SW480 (cell line): ENCODE measurements around the gene EPB41L1.

Source experiments
- DNase-seq: peaks from one replicate; pipeline ENCODE4 v3.0.0-alpha.2; 2016; ENCODE audit warnings: low spot score

EPB41L1 gene

DNA sequence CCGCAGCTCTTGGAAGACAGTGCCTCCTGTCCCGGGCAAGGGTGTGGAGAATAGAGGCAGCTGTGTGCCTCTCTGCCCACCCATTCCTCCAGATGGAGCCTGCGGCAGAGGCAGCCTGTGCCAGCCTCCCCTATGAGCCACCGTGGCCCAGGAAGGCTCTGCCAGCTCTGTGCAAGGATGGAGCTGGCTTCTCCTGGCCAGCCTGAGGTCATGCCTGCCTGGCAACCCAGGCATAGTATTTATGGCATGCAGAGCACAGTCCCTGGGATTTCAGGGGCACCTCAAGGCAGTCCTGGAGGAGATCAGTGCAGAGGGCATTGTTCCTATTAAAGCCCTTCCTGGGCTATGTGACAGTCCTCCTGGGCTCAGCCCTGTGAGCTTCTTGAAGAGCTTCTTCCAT lies 1.5 kb downstream of the EPB41L1 start:
- no peak for DNase-seq

DNA sequence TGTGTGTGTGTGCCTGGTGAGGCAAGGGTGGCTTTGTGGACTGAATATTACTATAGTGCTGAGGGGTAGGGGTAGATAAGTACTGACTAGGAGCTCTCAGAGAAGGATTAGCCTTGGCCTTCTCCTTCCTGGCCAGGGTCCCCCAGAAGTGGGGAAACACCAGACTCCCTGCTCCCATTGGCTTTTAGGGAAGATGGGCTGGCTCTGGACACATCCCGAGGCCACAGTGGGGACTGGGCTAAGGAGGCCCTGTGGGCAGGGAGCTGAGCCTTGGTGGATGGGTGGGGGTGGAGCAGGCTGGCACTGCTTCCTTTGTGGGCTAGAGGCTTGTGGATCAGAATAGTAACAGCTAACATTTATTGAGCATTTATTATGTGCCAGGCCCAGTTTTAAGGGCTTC lies 3.1 kb downstream of the EPB41L1 start:
- DNase-seq = no peak

DNA sequence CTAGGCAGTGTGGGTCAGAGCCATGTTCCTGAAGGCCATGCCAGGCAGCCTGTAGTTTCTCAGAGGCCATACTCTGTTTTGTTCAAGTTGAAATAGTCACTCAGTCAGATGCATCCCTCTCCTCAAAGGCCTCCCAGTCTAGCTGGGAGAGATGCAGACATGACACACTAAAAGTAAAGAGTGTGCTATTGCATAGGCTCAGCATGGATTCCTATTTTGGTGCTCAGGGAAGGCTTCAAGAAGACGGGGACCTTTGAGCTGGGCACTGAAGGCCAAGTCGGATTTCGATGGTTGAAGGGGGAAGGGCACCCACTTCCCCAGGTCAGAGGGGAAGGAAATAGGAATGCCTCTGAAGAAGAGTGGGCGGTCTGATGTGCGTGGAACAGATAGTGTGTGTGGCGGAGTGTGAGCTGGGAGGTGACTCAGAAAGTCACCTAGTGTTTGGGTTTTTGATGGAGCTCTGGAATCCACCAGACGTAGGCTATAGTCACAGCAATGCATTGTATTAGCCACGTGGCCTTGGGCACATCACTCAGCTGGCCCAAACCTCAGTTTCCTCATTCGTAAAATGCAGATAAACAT lies 3.7 kb downstream of the EPB41L1 start:
- no peak for DNase-seq

DNA sequence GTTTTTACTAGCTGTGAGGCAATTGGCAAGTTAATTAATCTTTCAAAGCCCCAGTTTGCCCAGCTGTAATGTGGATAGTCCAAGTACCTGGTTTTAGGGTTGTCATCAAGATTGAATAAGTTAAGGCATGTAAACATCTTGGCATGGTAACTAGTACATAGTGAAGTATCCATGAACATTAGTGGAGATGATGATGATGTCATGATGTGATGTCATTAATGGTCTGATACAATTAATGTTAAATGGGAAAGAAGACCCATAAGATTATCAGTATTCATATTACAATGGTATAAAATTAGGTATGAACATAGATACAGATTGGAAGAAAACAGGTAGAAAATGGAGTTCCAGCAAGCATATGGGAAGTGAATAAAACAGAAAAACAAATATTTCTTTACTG lies 5.3 kb downstream of the EPB41L1 start:
- DNase-seq = no peak

DNA sequence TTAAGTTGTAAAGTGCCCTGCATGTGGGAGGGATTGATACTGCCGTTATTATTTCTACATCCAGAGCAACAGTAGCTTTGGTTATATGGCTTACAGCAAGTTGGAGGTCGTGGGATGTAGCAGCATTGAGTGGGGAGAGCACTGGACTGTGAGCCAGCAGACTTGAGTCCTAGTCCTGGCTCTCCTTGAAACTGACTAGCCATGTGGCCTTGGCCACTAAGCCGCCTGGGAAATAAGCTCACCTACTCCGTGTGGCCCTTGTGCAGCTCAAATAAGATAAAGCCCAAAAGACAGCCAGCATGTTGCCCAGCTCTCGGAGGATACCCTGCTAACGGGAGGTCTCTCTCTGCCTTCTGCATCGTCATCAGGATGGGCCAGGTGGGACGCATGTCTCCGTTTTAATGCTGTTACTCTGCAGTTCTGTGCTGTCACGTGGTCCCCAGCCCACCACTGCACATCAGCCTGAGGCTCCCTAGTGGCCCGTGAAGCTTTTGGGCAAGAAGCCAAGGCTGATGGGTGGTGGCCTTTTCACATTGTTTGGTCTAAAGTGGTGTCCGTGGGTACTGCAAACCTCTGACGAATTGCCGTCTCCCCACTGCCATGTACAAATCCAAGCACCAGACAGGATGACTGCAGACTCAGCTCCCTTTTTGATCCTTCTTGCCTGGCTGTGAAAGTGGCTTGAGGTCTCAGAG lies 7.9 kb downstream of the EPB41L1 start:
- DNase-seq = no peak

DNA sequence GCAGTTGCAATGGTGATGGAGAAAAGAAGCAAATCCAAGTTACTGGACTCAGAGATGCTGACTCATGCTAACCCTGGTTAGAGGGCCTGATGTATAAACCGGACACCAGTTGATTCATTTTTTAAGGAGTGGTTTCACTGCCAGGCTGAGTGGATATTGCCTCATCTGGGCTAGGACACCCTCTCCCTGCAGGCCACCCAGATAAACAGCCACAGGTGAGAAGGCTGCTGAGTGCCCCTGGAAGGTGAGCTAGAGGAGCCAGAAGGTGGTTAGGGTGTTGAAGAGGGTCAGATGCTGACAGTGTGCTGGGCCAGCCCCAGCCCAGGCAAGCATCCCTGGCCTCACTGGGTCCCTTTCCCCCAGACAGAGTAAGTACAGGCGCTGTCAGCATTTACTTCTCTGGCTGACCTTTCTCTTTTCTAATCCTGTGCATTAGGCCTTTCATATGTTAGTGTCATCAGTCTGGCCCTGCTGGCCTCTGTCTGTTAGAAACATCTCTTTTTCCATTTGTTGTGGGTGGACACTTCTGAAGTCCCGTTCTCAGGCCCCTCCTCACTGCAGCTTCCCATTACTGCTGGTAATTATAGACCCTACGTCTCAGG lies 13.5 kb downstream of the EPB41L1 start:
- DNase-seq = peak; percentile 63

DNA sequence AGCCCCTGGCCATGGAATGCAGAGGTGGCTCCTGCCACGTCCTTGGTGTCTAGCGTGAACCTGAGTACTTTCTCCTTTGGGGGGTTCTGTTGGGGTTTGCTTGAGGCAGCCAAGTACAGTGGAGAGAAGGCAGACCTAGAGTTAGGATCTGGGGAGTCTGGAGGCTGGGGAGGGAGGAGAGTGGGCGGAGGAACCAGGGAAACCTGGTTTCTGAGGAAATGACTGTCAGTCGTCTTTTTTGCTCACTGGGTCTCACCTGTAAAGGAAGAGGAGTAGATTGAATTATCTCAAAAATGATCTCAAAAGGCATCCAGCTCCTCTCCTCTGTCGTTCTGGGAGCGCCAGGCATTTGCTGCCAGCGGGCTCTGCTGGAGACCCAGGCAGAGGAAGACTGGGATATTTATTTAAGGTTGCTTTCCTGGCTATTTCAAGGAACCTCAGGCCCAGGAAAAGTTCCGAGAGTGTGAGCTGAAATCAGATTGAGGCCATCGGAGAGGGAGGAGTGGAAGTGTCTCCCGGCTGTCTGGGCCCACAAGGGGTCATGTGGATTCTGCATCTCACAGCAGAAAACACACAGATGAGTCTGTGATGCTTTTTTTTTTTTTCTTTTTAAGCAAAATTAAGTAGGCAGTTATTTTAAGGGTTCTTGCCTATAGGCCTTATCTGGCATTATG lies 16.1 kb downstream of the EPB41L1 start:
- no peak for DNase-seq

DNA sequence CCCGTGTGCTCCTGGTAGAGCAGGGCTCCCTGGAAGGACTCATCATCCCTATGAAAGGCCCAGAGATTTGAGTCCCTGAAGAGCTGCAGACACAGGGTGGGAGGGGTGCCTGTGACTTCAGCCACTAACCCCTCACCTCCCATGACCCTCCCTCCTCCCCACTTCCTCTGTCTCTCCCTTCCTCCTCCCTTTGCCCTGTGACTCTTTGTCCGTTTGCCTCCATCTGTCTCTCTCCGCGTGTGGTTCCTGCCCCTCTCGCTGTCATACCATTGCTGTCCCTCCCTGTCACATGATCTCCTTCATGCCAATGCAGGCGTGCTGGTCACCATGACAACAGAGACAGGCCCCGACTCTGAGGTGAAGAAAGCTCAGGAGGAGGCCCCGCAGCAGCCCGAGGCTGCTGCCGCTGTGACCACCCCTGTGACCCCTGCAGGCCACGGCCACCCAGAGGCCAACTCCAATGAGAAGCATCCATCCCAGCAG lies 19.0 kb downstream of the EPB41L1 start:
- DNase-seq = no peak

DNA sequence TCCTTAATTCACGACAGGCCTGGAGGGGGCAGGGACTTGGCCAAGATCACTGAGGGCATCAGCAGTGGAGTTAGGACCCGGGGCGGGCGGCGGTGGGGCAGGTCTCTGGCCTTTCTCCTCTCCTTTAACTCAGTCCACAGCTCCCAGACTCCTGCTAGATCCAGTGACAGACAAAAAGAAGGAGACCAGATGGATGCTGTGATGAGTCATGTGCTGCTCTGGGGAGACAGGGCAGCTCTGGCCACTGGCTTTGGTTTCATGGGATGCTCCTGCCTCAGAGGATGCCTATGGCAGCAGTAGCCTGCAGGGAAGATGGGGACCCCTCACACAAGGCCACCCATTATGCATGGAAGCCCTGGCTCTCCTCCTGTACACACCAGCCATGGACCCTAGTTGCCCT lies 20.5 kb downstream of the EPB41L1 start:
- DNase-seq = no peak

DNA sequence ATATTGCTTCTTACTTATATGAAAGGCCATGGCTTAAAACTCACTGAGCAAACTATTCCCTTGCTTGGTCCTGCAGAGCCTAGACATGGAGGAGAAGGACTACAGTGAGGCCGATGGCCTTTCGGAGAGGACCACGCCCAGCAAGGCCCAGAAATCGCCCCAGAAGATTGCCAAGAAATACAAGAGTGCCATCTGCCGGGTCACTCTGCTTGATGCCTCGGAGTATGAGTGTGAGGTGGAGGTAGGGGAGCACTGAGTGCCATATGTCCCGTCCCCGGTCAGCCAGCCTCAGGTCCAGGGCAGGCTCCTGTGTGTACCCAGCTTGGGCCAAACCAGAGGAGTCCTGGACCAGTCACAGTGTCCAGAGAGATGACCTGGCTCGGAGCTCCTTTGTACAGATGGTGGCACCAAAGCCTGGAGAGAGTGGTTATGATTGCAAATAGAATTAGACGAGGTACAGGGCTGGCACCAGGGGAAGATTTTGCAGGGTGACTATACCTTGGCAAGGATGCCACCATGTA lies 21.0 kb downstream of the EPB41L1 start:
- DNase-seq = no peak

DNA sequence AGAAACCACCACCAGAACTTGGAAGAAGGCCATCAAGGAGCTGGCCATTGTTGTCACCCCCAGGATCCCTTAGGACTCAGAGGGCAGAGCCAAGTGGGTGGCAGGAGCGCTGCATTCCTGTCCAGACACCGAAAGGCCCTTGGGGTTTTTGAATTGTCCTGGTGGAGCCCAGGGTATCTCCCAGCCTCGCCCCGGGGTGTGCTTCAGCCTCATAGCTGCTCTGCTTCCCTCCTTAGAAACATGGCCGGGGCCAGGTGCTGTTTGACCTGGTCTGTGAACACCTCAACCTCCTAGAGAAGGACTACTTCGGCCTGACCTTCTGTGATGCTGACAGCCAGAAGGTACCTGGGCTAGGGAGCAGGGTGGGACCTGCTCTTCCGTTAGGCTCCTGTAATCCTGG lies 23.2 kb downstream of the EPB41L1 start:
- no peak for DNase-seq

DNA sequence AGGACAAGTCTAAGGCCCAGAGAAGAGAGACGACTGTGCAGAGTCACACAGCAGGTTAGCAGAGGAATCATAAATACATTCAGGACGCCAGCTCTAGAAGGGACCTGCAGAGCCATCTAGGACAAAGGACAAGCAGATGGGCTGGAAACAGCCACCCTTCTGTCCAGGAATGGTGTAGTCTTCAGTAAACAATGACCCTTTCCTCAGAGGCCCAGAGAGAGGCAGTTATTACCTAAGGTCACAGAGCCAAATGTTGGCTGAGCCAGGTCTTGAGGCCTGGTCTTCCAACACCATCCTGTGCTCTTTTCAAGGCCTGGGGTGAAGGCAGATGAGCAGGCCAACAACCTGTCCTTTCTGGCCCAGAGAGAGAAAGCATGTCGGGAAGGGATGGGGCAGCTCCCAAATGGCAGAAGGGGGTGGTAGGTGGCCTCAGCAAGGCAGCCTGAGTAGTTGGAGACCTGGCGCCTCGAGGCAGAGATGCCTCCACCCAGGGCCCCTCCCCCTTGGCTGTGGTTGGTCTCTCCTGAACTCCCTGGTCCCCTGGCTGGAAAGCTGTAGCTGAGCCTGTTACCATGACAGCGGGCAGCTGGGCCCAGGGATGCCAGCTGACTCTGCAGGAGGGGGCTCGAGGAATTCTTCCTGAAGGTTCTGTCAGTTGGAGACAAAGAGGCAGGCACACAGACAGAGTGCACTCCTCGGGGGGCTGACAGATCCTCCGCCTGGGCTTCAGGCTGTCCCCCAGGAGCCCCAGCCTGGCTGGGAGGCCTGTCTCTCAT lies 24.8 kb downstream of the EPB41L1 start:
- DNase-seq = no peak

DNA sequence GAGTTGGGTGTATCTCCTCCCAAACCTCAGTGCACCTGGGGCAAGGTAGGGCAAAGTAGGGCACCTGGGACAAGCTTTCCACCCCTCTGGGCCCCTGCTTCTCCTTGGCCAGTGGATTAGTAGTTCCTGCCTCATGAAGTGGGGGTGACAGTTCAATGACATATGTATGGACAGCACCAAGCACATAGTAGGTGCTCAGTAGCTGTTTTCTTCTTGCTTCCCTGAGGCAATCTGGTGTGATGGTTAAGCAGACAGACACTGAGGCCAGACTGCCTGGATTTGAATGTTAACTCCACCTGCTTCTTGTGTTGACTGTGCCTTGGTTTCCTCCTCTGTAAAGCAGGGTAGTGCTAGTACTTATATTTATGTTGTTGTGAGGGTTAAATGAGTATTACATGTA lies 25.8 kb downstream of the EPB41L1 start:
- DNase-seq = no peak

DNA sequence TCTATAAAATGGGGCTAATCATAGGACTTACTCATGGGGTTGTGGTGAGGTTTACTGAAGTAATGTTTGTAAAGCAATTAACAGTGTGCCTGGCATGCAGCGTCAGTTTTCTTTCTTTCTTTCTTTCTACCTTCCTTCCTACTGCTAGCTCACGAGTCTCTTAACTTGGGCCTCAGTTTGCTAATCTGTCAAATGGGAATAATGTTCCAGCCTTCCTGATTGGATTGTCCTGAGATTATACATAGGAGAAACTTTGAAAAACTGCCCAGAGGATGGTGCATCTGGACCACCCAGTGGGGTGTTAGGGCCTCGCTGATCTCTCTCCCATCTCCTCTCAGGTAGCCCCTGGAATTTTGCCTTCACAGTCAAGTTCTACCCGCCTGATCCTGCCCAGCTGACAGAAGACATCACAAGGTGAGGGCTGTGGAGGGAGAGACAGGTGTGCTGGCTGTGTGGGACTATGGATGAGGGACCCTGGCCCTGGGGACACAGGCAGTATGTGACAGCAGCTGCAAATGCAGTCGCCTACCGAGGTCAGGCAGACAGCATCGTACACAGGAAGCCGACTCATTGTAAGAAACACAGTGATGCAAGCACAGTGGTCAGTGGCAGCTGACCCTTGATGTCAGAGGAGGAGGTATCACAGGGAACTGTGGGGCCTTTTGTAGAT lies 27.5 kb downstream of the EPB41L1 start:
- no peak for DNase-seq

DNA sequence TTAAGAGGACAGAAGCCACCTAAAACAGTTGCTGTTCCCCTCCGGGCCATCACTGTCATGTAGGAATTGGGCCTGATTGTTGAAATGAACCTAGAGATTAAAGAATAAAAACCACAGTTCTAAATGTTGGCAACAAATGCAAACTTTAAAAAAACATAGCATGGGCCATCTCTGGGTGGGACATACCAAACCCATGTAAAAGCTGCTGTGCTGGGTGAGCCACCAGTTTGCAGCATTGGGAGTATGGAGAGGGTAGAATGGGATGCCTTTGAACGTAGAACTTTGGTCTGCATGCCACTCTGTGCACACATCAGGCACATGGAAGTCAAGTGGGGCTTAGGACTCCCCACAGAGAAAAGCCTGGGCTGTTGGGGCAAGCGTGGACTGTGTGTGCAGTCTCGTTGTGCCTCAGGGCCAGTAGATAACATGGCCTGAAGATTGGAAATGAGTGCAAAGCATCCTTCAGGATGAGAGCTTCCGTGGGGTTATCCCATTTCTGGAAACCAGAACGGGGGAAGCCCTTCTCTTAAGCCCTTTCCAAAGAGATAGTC lies 28.1 kb downstream of the EPB41L1 start:
- no peak for DNase-seq

DNA sequence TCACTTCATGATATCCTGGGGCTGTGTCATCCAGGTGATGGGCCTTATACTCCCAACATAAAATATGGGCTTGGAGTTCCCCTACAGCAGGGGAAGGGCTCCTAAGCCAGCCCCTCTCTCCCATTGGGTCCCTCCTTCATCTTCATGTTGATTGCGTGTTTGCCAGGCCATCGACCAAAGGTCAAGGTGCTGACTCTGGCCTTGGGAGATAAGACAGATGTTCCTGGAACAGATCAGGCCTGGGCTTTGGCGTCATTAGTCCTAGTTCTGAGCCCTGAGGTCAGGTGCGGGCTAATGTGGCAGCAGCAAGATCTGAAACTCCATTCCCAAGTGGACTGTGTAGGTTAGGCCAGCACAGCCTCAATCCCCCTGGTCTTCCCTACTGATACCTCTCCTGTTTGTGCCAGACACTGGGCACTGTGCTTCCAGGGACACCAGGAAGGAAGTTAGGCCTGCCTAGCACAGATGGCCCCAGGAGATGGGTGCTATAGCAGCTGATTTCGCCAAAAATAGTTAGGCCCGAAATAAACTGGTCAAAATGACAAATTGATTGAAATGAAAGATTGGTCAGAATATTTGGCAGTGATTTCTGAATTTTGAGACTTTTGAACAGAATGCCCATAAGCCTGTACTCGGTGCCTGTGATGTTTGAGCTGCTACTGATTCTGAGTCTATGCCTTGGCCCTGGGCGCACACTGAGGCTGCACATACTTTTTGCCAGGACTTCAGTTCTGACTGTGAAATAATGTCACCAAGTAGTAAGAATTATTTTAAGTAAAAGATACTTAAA lies 28.8 kb downstream of the EPB41L1 start:
- no peak for DNase-seq

DNA sequence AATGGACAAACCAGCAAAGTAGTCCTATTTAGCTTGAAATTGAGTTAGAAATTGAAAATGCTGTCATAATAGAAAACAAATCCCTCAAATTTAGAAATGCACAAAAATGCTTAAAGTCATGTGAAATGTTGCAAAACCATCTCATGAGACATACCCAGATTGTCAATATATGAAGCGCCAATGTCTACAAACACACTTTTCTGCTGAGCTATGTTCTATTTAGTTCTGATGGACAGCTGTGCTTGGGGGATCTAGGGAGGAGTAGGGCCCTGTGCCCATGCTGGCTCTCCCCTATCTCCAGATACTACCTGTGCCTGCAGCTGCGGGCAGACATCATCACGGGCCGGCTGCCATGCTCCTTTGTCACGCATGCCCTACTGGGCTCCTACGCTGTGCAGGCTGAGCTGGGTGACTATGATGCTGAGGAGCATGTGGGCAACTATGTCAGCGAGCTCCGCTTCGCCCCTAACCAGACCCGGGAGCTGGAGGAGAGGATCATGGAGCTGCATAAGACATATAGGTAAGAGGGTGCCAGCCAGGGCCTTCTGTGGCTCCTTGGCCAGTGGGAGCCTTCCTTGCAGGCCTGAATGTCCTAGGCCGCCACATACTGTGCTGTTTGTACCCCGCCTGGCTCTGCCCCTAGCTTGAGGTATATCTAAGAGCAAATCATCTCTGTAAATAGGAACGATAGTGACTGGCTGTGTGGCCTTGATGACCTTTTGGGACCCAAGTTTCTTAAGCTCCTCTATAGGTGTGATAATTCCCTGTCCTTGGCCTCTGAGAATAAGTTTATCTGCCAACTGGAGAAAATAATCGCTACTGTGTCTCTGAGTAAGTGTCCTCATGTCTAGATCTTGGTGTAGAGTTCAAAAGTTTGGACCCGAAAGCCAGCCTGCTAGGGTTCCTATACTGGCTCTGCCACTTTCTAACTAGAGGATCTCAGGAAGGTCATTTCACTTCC lies 30.6 kb downstream of the EPB41L1 start:
- DNase-seq = no peak

DNA sequence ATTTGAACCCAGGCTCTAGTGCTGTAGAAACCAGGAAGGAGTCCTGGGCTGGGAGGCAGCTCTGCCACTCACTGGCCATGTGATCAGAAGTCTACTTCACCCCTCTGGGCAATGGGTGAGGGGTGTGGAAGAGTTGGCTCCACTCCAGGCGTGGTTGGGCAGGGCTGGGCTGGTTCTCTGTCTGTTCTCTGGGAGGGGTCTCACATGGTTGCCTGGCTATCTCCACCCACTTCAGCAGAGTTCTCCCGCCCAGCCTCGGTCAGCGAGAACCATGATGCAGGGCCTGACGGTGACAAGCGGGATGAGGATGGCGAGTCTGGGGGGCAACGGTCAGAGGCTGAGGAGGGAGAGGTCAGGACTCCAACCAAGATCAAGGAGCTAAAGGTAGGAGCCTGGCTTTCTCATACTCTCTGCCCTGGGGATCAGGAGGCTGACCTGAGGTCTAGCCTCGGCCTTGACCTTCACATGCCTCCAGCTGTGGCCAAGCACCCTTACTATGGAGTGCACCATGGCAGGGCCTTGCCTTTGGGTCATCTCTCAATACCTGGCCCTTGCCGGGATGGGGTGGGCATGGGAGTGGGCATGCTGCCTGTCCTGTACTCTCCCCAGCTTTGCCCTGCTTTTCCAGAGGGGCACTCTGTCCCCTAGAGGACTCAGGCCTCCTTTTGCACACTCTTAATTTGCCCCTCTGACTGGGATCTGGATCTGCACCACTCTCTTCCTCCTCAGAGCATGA lies 39.6 kb downstream of the EPB41L1 start:
- no peak for DNase-seq
